Cardiac septum (tissue), 1 donor: ENCODE results near the gene SPATA31A6. TPM values are rescaled to one million over a fixed set of nuclear protein-coding genes. Genes with fewer than 3 reads are reported as not detected.
"Not testable (repeated sequence)": the region's sequence is repeated elsewhere in the genome, so short reads cannot be mapped to it uniquely, and the experiment has no call there.

Experiments
- DNase-seq: peaks from one replicate; pipeline ENCODE4 v3.0.0-alpha.2; 2020; ENCODE audit warnings: low spot score
- intact Hi-C: fragments of 100-400 bp; cut with DNase I; formaldehyde crosslinking; loops from one replicate; pipeline ENCODE4 v1.14.0; 2022
- long read RNA-seq: library from polyadenylated mRNA; unstranded; transcript quantifications from one replicate; pipeline ENCODE4 v2.0.0, GENCODE V29; 2021
- total RNA-seq: library from RNA; stranded (reverse); fragmentation: NEBNext Ultra II Directional; extraction: Animal tissue kit (Norgen Biotek cat#: 25700); gene quantifications from one replicate; pipeline ENCODE4 v1.2.1, GENCODE V29; 2021
- donor health status: DM: no; HTN: no; CAD: no.

The SPATA31A6 gene
- not detected for total RNA-seq
- long read RNA-seq, result 0 reads

DNA sequence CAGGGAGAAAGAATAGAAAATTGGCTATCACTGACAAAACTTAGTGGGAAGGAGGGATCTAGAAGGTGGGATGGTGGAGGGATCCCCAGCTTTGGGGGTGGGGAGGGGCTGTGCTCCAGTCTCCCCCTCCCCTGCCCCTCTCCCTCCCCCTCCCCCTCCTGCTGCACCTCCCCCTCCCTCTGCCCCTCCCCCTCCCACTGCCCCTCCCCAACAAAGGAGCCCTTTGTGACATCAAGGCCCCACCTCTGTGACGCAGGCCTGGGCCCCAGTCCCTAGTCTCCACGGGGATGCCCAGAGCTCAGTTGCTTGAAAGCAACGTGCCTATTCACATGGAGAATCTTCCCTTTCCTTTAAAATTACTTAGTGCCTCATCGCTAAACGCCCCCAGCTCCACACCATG lies at the start of gene SPATA31A6:
TSS of gene SPATA31A6 (plus strand) at position 301 of the 400 bp plus-strand sequence. CDS start at position 330, 29 bp downstream.
- intact Hi-C loops, DNase-seq: not testable (repeated sequence)

- DNase-seq, result not testable (repeated sequence)
These were observed 23.2 kb upstream of the SPATA31A6 start for GRCh38 chr9:42160299-42160698.

DNA sequence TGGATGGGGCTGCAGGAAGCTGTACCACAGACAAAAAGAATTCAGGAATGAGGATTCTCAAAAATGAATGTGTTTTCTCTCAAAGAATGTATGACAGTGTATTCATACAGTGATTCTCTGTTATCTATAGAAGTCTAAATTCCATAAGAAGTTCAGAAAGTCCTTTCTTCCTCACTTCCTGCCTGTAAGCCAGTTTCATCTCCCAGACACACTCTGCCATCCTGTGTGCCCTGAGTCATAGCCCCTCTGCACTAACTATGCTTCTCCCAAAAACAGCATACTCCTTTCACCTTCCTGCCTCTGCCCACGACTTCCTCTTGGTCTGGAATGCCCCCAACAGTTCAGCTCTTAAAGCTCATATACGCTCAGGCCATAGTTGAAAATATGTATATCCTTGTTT lies 36.4 kb downstream of the SPATA31A6 start:
- intact Hi-C loops, DNase-seq: not testable (repeated sequence)

More at GRCh38 chr9:42160299-42160698, 23.2 kb upstream of the SPATA31A6 start:
- intact Hi-C loops, result not testable (repeated sequence)

GRCh38 chr9:42223230-42223629 lies 39.8 kb downstream of the SPATA31A6 start:
- intact Hi-C loops, DNase-seq: not testable (repeated sequence)

- intact Hi-C loops, DNase-seq: not testable (repeated sequence)
These were observed 49.6 kb downstream of the SPATA31A6 start for GRCh38 chr9:42233031-42233430.

DNA sequence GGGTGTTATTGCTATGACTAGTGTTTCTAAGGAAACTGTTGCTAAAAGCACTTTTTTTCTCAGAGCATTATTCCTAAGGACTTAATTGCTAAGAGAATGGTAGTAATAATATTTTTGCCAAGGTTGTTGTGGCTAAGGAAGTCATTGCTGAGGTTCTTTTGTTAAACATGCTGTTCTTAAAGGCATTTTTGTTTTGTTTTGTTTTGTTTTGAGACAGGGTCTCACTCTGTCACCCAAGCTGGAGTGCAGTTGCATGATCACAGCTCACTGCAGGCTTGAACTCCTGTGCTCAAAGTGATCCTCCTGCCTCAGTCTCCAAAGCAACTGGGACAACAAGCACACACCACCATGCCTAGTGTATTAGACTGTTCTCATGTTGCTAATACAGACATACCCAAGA lies 51.2 kb downstream of the SPATA31A6 start:
- intact Hi-C loops, DNase-seq: not testable (repeated sequence)

DNA sequence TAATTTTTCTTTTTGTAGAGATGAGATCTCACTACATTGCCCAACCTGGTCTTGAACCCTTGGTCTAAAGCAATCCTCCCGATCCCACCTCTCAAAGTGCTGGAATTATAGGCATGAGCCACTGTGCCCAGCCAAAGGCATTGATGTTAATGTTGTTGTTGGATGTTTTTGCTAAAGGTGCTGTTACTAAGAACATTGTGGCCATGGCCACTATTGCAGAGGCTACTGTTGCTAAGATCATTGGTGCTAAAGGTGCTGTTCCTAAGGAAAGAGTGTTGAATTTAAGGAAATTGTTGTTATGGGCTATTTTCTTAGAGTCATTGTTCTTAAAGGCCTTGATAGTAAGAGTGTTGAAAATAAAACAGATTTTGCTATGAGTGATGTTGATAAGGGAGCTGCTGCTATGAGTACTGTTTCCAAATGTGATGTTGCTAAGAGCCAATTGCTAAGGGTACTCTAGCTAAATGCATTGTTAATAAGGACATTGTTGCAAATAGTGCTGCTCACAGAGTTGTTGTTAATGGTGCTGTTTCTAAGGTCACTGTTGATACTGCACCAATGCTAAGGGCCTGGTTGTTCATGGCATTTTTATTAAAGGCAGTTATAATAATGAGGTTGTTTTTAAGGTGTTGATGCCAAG lies 52.0 kb downstream of the SPATA31A6 start:
- intact Hi-C loops, DNase-seq: not testable (repeated sequence)

GRCh38 chr9:42236097-42236496 lies 52.6 kb downstream of the SPATA31A6 start:
- DNase-seq, intact Hi-C loops: not testable (repeated sequence)

GRCh38 chr9:42237381-42237780 lies 53.9 kb downstream of the SPATA31A6 start:
- intact Hi-C loops, DNase-seq: not testable (repeated sequence)

GRCh38 chr9:42238862-42239261 lies 55.4 kb downstream of the SPATA31A6 start:
- intact Hi-C loops, DNase-seq: not testable (repeated sequence)

Other genes starting within 250 kb of the SPATA31A6 start
- gene CNTNAP3B, start 54.2 kb upstream of the SPATA31A6 start, total RNA-seq, result 1.2 TPM